ENCODE measurements around the gene MYO10.

MYO10 gene

DNA sequence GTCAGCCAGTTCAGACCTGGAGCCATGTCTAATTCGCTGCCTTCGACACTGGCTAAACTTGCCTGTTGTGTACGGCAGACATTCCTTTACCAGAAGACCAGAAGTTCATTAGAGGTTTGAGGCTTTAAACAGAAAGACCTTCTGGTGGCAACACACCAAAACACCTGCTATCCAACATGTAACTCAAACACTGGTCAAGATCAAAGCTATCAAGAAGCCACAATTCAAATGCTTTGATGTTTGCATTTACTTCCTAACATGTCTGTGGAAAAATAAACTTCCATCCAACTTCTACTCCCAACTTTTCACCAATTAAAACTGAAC is 228.3 kb downstream of the MYO10 start:
- H3K9me3 Mint-ChIP-seq, result no peaks in the 10 kb centered on the region
- TF ChIP-seq, protein P1, sequence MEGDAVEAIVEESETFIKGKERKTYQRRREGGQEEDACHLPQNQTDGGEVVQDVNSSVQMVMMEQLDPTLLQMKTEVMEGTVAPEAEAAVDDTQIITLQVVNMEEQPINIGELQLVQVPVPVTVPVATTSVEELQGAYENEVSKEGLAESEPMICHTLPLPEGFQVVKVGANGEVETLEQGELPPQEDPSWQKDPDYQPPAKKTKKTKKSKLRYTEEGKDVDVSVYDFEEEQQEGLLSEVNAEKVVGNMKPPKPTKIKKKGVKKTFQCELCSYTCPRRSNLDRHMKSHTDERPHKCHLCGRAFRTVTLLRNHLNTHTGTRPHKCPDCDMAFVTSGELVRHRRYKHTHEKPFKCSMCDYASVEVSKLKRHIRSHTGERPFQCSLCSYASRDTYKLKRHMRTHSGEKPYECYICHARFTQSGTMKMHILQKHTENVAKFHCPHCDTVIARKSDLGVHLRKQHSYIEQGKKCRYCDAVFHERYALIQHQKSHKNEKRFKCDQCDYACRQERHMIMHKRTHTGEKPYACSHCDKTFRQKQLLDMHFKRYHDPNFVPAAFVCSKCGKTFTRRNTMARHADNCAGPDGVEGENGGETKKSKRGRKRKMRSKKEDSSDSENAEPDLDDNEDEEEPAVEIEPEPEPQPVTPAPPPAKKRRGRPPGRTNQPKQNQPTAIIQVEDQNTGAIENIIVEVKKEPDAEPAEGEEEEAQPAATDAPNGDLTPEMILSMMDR (IDR thresholded peaks at IDR 0.05; ENCODE audit: unreplicated experiment in 3 of 3), result no peak
- no peak overlapping the region for H3K27ac Mint-ChIP-seq
- H3K4me3 Mint-ChIP-seq, result no peak overlapping the region
- H3K27me3 Mint-ChIP-seq (ENCODE audit: low read depth), result no peaks in the 10 kb centered on the region
- H3K36me3 Mint-ChIP-seq (ENCODE audit: low read depth), result peaks cover 69% of the 10 kb centered on the region
- H3K4me1 Mint-ChIP-seq, result peaks cover 12% of the 10 kb centered on the region

DNA sequence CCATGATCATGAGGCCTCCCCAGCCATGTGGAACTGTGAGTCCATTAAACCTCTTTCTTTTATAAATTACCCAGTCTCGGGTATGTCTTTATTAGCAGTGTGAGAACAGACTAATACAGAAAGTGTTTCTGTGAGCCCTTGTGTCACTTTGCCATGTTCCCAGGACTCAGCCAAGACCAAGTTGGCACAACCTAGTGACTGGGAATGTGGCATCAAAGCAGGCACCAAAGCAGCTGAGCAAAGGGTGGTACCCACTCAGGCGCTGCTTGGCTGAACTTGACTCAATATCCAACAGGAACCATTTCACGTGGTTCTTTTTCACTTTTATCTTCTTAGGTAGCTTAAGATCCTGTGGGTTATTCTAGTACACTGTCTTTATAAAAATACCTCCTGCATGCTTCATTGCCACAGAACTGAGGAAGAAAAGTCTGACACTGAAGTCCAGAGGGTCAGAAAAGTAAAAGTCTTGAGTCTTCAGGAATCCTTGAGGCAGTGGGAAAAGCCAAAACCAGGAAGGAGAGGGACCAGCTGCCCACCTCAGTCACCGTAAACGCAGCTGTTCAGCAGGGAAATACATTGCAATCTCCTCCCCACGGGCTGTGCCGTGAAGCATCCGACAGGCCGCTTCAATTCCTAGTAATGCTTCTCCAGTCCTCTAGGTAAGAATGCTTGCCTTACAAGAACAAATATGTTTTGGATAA is 228.8 kb downstream of the MYO10 start:
- TF ChIP-seq, protein P1 (IDR thresholded peaks at IDR 0.05; ENCODE audit: unreplicated experiment in 3 of 3), result no peak

DNA sequence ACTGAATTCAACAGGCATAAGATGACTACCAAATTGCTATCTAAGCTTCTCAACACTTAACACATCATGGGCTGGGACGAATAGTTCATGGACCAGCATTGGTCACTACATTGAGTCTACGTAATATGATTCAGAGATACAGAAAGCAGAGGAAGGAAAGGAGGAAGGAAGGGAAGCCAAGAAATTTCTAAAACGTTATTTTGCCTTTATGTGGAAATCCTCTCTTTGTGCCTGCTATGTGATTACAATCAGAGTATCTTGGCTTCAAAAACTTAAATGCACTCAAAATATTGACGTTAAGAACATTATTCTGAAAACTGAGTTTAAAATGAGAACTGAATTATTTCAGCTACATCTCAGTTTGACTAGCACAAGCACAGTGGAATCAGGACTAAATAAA is 231.1 kb downstream of the MYO10 start:
- H3K36me3 Mint-ChIP-seq (ENCODE audit: low read depth), result peaks cover 82% of the 10 kb centered on the region
- H3K4me1 Mint-ChIP-seq, result peaks cover 6% of the 10 kb centered on the region
- H3K27ac Mint-ChIP-seq, result no peak overlapping the region
- no peaks in the 10 kb centered on the region for H3K27me3 Mint-ChIP-seq (ENCODE audit: low read depth)
- H3K4me3 Mint-ChIP-seq, result no peak overlapping the region
- no peaks in the 10 kb centered on the region for H3K9me3 Mint-ChIP-seq
- TF ChIP-seq, protein P1 (IDR thresholded peaks at IDR 0.05; ENCODE audit: unreplicated experiment in 3 of 3), result no peak

More for the DNA sequence above, 228.8 kb downstream of the MYO10 start:
- Mint-ChIP-seq H3K36me3 (ENCODE audit: low read depth) (peaks cover 75% of the 10 kb centered on the region), H3K27ac (no peak overlapping the region), H3K27me3 (ENCODE audit: low read depth) (no peaks in the 10 kb centered on the region), H3K9me3 (no peaks in the 10 kb centered on the region), H3K4me3 (no peak overlapping the region), H3K4me1 (peaks cover 7% of the 10 kb centered on the region)

DNA sequence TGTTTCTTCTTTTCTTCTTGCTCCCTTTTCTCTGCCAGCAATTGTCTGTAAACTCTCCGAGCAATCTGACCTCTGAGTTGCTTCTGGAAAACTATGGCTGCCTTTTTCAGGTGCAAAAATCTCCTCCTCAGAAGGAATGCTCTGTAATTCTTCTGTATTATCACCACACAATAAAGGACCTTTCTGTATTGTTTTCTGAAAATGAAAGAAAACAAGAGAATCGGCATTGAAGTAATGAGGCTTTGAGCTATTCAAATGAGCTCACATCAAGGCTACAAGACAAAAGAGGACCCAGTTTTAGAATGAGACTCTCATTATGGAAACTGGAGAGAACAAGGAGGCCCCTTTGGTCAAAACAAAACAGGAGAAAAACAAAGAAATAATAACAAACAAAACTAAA is 233.1 kb downstream of the MYO10 start:
- peaks cover 75% of the 10 kb centered on the region for H3K36me3 Mint-ChIP-seq (ENCODE audit: low read depth)
- H3K4me3 Mint-ChIP-seq, result no peak overlapping the region
- no peak overlapping the region for H3K27ac Mint-ChIP-seq
- H3K4me1 Mint-ChIP-seq, result peaks cover 6% of the 10 kb centered on the region
- no peaks in the 10 kb centered on the region for H3K9me3 Mint-ChIP-seq
- TF ChIP-seq, protein P1 (IDR thresholded peaks at IDR 0.05; ENCODE audit: unreplicated experiment in 3 of 3), result no peak
- no peaks in the 10 kb centered on the region for H3K27me3 Mint-ChIP-seq (ENCODE audit: low read depth)

DNA sequence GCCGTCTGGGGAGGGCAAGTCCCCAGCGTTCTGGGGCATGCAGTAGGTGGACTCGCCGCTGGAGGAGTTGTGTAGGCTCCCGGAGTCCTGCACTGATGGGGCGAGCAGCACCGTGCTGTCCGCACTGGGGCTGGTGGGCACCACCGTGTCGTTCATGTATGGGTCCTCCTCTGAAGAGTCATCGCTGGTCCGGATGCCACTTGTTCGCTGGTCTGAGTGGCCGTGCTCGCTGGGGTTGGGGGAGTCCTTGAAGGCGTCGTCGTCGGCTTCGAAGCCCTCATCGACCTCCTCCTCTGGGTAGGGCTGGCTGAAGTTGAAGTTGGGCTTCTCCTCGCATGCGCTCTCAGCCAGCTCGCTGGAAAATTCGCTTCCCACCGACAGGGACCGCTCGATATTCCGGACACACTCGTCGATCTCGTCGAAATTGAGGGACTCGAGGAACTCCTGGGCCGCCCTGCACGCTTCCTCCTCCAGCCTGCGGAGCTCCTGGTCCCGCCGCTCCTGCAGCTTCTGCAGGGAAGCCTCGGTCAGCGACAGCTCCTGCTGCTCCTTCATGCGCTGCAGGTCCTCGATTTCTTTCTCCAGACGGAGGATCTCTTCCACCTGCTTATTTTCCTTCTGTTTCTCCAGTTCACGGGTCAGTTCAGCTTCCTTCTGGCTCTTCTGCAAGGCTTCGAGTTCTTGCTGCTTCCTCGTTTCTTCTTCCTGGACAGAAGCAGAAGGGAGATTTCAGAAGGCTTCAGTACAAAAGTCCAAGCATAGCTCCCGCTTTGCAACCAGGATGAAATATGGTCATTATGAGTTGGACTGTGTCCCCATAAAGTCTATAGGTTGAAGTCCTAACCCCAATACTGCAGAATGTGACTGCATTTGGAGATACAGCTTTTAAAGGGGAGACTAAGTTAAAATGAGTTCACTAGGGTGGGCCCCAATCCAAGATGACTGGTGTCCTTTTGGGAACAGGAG is 234.7 kb downstream of the MYO10 start:
- Mint-ChIP-seq H3K27me3 (ENCODE audit: low read depth) (no peaks in the 10 kb centered on the region), H3K4me1 (no peaks in the 10 kb centered on the region), H3K4me3 (no peak overlapping the region), H3K9me3 (no peaks in the 10 kb centered on the region), H3K36me3 (ENCODE audit: low read depth) (peaks cover 78% of the 10 kb centered on the region), H3K27ac (no peak overlapping the region)
- TF ChIP-seq, protein P1 (IDR thresholded peaks at IDR 0.05; ENCODE audit: unreplicated experiment in 3 of 3), result no peak

Measured in nephron (organoid).